ENCODE data around the gene MIA3. TPM values are rescaled to one million over a fixed set of nuclear protein-coding genes. Genes with fewer than 3 reads are reported as not detected.

MIA3 gene
- total RNA-seq, 1 donor from 2014 or later, result 30.3 TPM

Other genes starting within 250 kb of the MIA3 start
- gene HHIPL2, start 70.0 kb upstream of the MIA3 start, total RNA-seq, result not detected in 2 replicates
- 4.2 and 8.6 TPM in 2 replicates for gene TAF1A, start 28.2 kb upstream of the MIA3 start, total RNA-seq
- gene AIDA, start 94.4 kb downstream of the MIA3 start, total RNA-seq, result 52.4 and 57.1 TPM in 2 replicates
- gene BROX, start 94.5 kb downstream of the MIA3 start, total RNA-seq, result 32.0 and 49.1 TPM in 2 replicates
- not detected in 2 replicates for gene FAM177B, start 119.1 kb downstream of the MIA3 start, total RNA-seq
- gene DISP1, start 196.9 kb downstream of the MIA3 start, total RNA-seq, result 0.99 and 2.1 TPM in 2 replicates